H1 (cell line): ENCODE data around the gene UGT1A10. TPM values are rescaled to one million over a fixed set of nuclear protein-coding genes. Genes with fewer than 3 reads are reported as not detected.

Source experiments
- CTCF ChIA-PET: fragments of 300-600 bp; sonication (Branson Sonifier 250); formaldehyde crosslinking; loops from one replicate; lab custom pipeline; 2021; ENCODE audit not compliant: partially characterized antibody; lab: Charles Lee
- POLR2A ChIA-PET: fragments of 300-600 bp; sonication (Branson Sonifier 250); formaldehyde crosslinking; loops from one replicate; lab custom pipeline; 2021; ENCODE audit warnings: inconsistent platforms; ENCODE audit not compliant: partially characterized antibody; lab: Charles Lee
- DNase-seq, 2 experiments: peaks; one replicate each; pipeline versions ENCODE4 v3.0.0 to v3.0.0-alpha.2; 2010 to 2022; ENCODE audit warnings: low spot score in 2 of 2, low read depth in 1 of 2, mixed read lengths in 1 of 2
- FAIRE-seq: peaks from 2 replicates; lab custom pipeline; 2011; peaks lifted over from hg19 to GRCh38; lab: Jason Lieb, UNC
- H2AFZ ChIP-seq: 2 replicates; pipeline ENCODE4 v1.8.1; 2012; ENCODE audit warnings: low read length, inconsistent platforms
- H2AK5ac ChIP-seq: 2 replicates; pipeline ENCODE4 v1.6.1; 2013; ENCODE audit warnings: low read depth, low read length
- H2BK120ac ChIP-seq: replicated peaks from 2 replicates; pipeline ENCODE3; 2013; ENCODE audit warnings: low read depth, low read length, inconsistent platforms
- H2BK12ac ChIP-seq: 2 replicates; pipeline ENCODE4 v1.6.1; 2013; ENCODE audit warnings: low read depth, low read length
- H2BK15ac ChIP-seq: 2 replicates; pipeline ENCODE4 v1.6.1; 2013; ENCODE audit warnings: low read length
- H2BK20ac ChIP-seq: 2 replicates; pipeline ENCODE4 v1.6.1; 2013; ENCODE audit warnings: low read length
- H2BK5ac ChIP-seq: 2 replicates; pipeline ENCODE4 v1.6.1; 2013; ENCODE audit warnings: low read depth, low read length
- H3K14ac ChIP-seq: 2 replicates; pipeline ENCODE4 v1.6.1; 2013; ENCODE audit warnings: inconsistent platforms; ENCODE audit not compliant: insufficient read length
- H3K18ac ChIP-seq: 2 replicates; pipeline ENCODE4 v1.6.1; 2013; ENCODE audit warnings: low read length; ENCODE audit errors: extremely low read depth
- H3K23ac ChIP-seq: 2 replicates; pipeline ENCODE4 v1.6.1; 2013; ENCODE audit warnings: inconsistent platforms; ENCODE audit not compliant: insufficient read length
- H3K23me2 ChIP-seq: 2 replicates; pipeline ENCODE4 v1.6.1; 2013; ENCODE audit warnings: low read depth, low read length
- H3K27ac ChIP-seq: 2 replicates; pipeline ENCODE4 v1.6.1; 2011; ENCODE audit warnings: low read depth, low read length, inconsistent platforms
- H3K27me3 ChIP-seq, 4 experiments: replicated peaks in 1 of 4; 1 replicate in 1 of 4; 2 replicates in 3 of 4; pipeline versions ENCODE4 v1.6.1 to v1.8.1; 2011 to 2013; ENCODE audit warnings: low read length in 3 of 4, mild to moderate bottlenecking in 3 of 4, inconsistent platforms in 2 of 4, mixed read lengths in 2 of 4, moderate library complexity in 1 of 4; ENCODE audit not compliant: control insufficient read depth in 3 of 4, insufficient read depth in 3 of 4; ENCODE audit errors: extremely low read depth in 1 of 4
- H3K36me3 ChIP-seq, 4 experiments: 2 replicates each; pipeline versions ENCODE4 v1.6.1 to v1.8.1; 2011 to 2013; ENCODE audit warnings: mild to moderate bottlenecking in 4 of 4, low read length in 3 of 4, moderate library complexity in 2 of 4, control low read depth in 1 of 4, inconsistent platforms in 1 of 4; ENCODE audit not compliant: insufficient read depth in 4 of 4, control insufficient read depth in 2 of 4
- H3K4ac ChIP-seq: replicated peaks from 2 replicates; pipeline ENCODE3; 2013; ENCODE audit warnings: low read length, low read depth, mixed read lengths, inconsistent platforms; ENCODE audit not compliant: insufficient read length
- H3K4me1 ChIP-seq, 4 experiments: replicated peaks in 1 of 4; 1 replicate in 1 of 4; 2 replicates in 3 of 4; pipeline versions ENCODE4 v1.6.1 to v1.8.1; 2011 to 2013; ENCODE audit warnings: low read length in 3 of 4, inconsistent platforms in 2 of 4, mixed read lengths in 1 of 4; ENCODE audit not compliant: insufficient read depth in 4 of 4, control insufficient read depth in 3 of 4
- H3K4me2 ChIP-seq, 2 experiments: 2 replicates each; pipeline versions ENCODE4 v1.6.1 to v1.8.1; 2011 to 2013; ENCODE audit warnings: low read depth in 2 of 2, low read length in 2 of 2, control low read depth in 1 of 2, inconsistent platforms in 1 of 2, mild to moderate bottlenecking in 1 of 2; ENCODE audit not compliant: insufficient read depth in 1 of 2
- H3K4me3 ChIP-seq, 4 experiments: fragments of 200-600, 300-600 bp in 1 of 4; sonication (generic), shearing (Covaris generic), sonication (Bioruptor Twin) in 1 of 4; 2 replicates each; pipeline versions ENCODE4 v1.5.1 to v1.8.1; 2011 to 2016; ENCODE audit warnings: low read length in 4 of 4, low read depth in 3 of 4, control low read depth in 2 of 4, inconsistent platforms in 2 of 4, mild to moderate bottlenecking in 2 of 4, mixed read lengths in 1 of 4, moderate library complexity in 1 of 4; ENCODE audit not compliant: insufficient read depth in 2 of 4; ENCODE audit errors: extremely low read depth in 1 of 4
- H3K56ac ChIP-seq: replicated peaks from 2 replicates; pipeline ENCODE3; 2013; ENCODE audit warnings: low read depth, mild to moderate bottlenecking, mixed read lengths, low read length, inconsistent platforms; ENCODE audit not compliant: insufficient read length
- H3K79me1 ChIP-seq: 2 replicates; pipeline ENCODE4 v1.6.1; 2013; ENCODE audit warnings: low read depth, low read length, control low read depth
- H3K79me2 ChIP-seq, 2 experiments: 2 replicates each; pipeline versions ENCODE4 v1.6.1 to v1.8.1; 2012 to 2013; ENCODE audit warnings: low read length in 2 of 2, mild to moderate bottlenecking in 2 of 2, inconsistent platforms in 1 of 2; ENCODE audit not compliant: insufficient read depth in 2 of 2, control insufficient read depth in 1 of 2
- H3K9ac ChIP-seq, 4 experiments: replicated peaks in 1 of 4; 1 replicate in 1 of 4; 2 replicates in 3 of 4; pipeline versions ENCODE4 v1.6.1 to v1.8.1; 2011 to 2013; ENCODE audit warnings: low read depth in 3 of 4, low read length in 3 of 4, control low read depth in 2 of 4, mild to moderate bottlenecking in 2 of 4, moderate library complexity in 2 of 4, inconsistent platforms in 1 of 4; ENCODE audit errors: extremely low read depth in 1 of 4
- H3K9me3 ChIP-seq, 2 experiments: 2 replicates each; pipeline versions ENCODE4 v1.6.1 to v1.8.1; 2012 to 2013; ENCODE audit warnings: mild to moderate bottlenecking in 2 of 2, moderate library complexity in 2 of 2, control low read depth in 1 of 2, inconsistent platforms in 1 of 2, low read depth in 1 of 2, low read length in 1 of 2, mixed read lengths in 1 of 2; ENCODE audit not compliant: insufficient read depth in 2 of 2
- H4K20me1 ChIP-seq, 2 experiments: replicated peaks in 1 of 2; 2 replicates each; pipeline versions ENCODE3 to v1.8.1; 2011 to 2013; ENCODE audit warnings: inconsistent platforms in 2 of 2, low read length in 2 of 2, mild to moderate bottlenecking in 1 of 2; ENCODE audit not compliant: insufficient read depth in 2 of 2, control insufficient read depth in 1 of 2
- H4K5ac ChIP-seq: 2 replicates; pipeline ENCODE4 v1.6.1; 2013; ENCODE audit warnings: low read length, low read depth, mixed read lengths, inconsistent platforms; ENCODE audit not compliant: insufficient read length
- H4K8ac ChIP-seq: 2 replicates; pipeline ENCODE4 v1.8.0; 2013; ENCODE audit warnings: mild to moderate bottlenecking, moderate library complexity, low read length, inconsistent platforms; ENCODE audit not compliant: insufficient read depth; ENCODE audit errors: extremely low read depth
- H4K91ac ChIP-seq: replicated peaks from 2 replicates; pipeline ENCODE3; 2013; ENCODE audit warnings: low read length, mixed read lengths, inconsistent platforms; ENCODE audit not compliant: insufficient read length
- GABPA ChIP-seq: IDR thresholded peaks from 2 replicates; pipeline ENCODE4 v1.6.1; 2011; ENCODE audit warnings: mild to moderate bottlenecking, low read length, moderate library complexity, borderline replicate concordance; ENCODE audit not compliant: insufficient read depth
- TAF7 ChIP-seq: optimal IDR thresholded peaks from 2 replicates; pipeline ENCODE3; 2011; ENCODE audit warnings: low read depth, mild to moderate bottlenecking, inconsistent platforms, low read length, moderate library complexity, borderline replicate concordance
- WGBS, 2 experiments: shearing (Covaris generic) in 1 of 2; methylation state at CpG; one replicate each; pipeline versions ENCODE4 v1.1.6 to v1.1.7; 2013 to 2015; ENCODE audit warnings: low lambda C conversion rate in 2 of 2, mixed read lengths in 2 of 2, inconsistent platforms in 1 of 2, low coverage in 1 of 2, missing lambda C conversion rate in 1 of 2; ENCODE audit not compliant: insufficient replicate concordance in 2 of 2, insufficient coverage in 1 of 2, insufficient read length in 1 of 2; ENCODE audit errors: extremely low coverage in 1 of 2, missing lambda C conversion rate in 1 of 2; 5-methylcytosine and 5-hydroxymethylcytosine counted together
- polyA plus RNA-seq, 7 experiments: library from polyadenylated mRNA; depleted of rRNA in 3 of 7; stranded (reverse) in 5 of 7; unstranded in 2 of 7; fragments of >200 nt in 5 of 7; fragments of 200-250 nt in 2 of 7; gene quantifications; 1 replicate in 5 of 7; 2 replicates in 1 of 7; 4 replicates in 1 of 7; pipeline versions ENCODE4 v1.2.1 to v1.2.3, GENCODE V29; 2011 to 2013; ENCODE audit warnings: missing spikeins in 2 of 7, mixed read lengths in 2 of 7
- total RNA-seq: library from RNA; stranded (reverse); fragmentation: NEBNext Ultra II Directional; extraction: Animal tissue kit (Norgen Biotek cat#: 25700); gene quantifications from 2 replicates; pipeline ENCODE4 v1.2.1, GENCODE V29; 2021

UGT1A10 gene
- total and polyA plus RNA-seq, 2 of the 8 experiments (the other 6 are each of a cell fraction or from before 2014, with no cell fraction given) = not detected

- Histone ChIP-seq H3K23me2 (no peaks in the 10 kb centered on the region), H3K18ac (no peak overlapping the region), H4K91ac (no peak overlapping the region), H3K79me1 (no peaks in the 10 kb centered on the region), H2AFZ (no peak overlapping the region), H3K4ac (no peak overlapping the region), H2BK15ac (no peak overlapping the region), H2BK12ac (no peak overlapping the region), H3K4me3 (no peak overlapping the region), H4K20me1 (no peaks in the 10 kb centered on the region), H2AK5ac (no peak overlapping the region), H3K79me2 (no peaks in the 10 kb centered on the region)
- 97% methylated on average over 32 of the region's 46 CpGs; no CpG with 5 or more reads in 1 of the 2 experiments for WGBS, 2 experiments
- TF ChIP-seq GABPA = no peak
- no peak for TF ChIP-seq TAF7
- TF ChIP-seq, all 59 proteins: peak for 0
- Histone ChIP-seq H3K9me3 (peaks cover 5 to 26% of the 10 kb centered on the region in 2 experiments; a peak in 3 of 4 replicates), H3K27ac (no peak overlapping the region), H2BK5ac (no peak overlapping the region), H3K23ac (no peak overlapping the region), H2BK120ac (no peak overlapping the region), H3K27me3 (no peaks in the 10 kb centered on the region), H3K56ac (no peak overlapping the region), H2BK20ac (no peak overlapping the region), H4K5ac (no peak overlapping the region), H4K8ac (no peak overlapping the region), H3K14ac (no peak overlapping the region), H3K9ac (no peak overlapping the region), H3K4me2 (no peak overlapping the region), H3K4me1 (no peaks in the 10 kb centered on the region), H3K36me3 (no peaks in the 10 kb centered on the region)
- ChIA-PET CTCF (no interaction called here), POLR2A (no interaction called here)
- FAIRE-seq (no peak), DNase-seq (no peak)
Measured at GRCh38 chr2:233743464-233744259, 107.4 kb downstream of the UGT1A10 start.
